Vagina (tissue), 2 donors: ENCODE data around the gene PAX8.

Experiments used
- POLR2A ChIP-seq, 2 donors: fragments of 450-650 bp; IDR thresholded peaks; one replicate each; pipeline ENCODE4 v1.6.1; 2017; ENCODE audit warnings: antibody characterized with exemption in 2 of 2, mild to moderate bottlenecking in 2 of 2, moderate library complexity in 2 of 2
- POLR2AphosphoS5 ChIP-seq, 2 donors: sonication (generic); formaldehyde crosslinking; IDR thresholded peaks; one replicate each; pipeline ENCODE4 v1.9.0; 2017; ENCODE audit warnings: antibody characterized with exemption in 2 of 2, mild to moderate bottlenecking in 2 of 2, low read depth in 1 of 2; ENCODE audit not compliant: insufficient read depth in 1 of 2
- TF ChIP-seq, protein P1 (sequence below), 3 experiments: fragments of 450-650 bp in 2 of 3; fragments of 200-600 bp in 1 of 3; sonication (generic) in 1 of 3; IDR thresholded peaks; one replicate each; pipeline ENCODE4 v1.5.1; 2017 to 2019; ENCODE audit warnings: antibody characterized with exemption in 3 of 3, mild to moderate bottlenecking in 2 of 3, moderate library complexity in 2 of 3

DNA sequence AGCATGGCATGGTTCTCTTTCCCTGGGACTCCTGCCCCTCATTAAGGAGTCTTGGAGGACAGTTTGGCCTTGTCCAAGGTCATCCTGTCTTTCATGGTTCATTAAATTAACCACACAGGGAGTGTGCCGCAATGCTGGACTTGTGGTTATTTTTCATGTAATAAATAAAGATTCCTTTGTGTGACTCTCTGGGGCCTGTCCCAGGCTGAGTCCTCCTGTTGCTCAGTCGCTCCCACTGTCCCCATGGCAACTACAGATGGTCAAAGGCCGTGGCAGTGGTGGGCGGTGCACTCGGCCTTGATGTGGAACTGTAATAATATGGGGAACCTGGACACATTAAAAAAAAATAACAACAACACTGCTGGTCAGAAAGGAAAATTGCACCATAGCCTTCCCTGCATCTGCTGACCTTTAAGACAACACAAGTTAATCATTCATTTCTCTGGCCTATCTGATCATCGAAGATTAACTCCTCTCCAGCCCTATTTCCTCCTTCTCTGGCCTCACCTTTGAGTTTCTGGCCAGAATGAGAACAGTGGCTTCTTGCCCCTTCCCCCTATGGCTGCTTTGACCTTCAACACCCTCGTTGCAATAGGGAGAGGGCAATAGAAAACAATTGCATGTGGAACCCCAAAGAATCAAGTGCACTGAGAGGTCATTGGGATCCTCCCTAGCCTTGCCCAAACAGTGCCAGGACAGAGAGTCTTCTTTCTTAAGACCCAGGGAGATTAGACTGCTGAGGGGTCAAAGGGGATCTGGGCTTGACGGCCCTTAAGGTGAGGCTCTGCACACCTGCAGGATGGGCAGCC, 60.2 kb downstream of the PAX8 start:
- TF ChIP-seq, protein P1, sequence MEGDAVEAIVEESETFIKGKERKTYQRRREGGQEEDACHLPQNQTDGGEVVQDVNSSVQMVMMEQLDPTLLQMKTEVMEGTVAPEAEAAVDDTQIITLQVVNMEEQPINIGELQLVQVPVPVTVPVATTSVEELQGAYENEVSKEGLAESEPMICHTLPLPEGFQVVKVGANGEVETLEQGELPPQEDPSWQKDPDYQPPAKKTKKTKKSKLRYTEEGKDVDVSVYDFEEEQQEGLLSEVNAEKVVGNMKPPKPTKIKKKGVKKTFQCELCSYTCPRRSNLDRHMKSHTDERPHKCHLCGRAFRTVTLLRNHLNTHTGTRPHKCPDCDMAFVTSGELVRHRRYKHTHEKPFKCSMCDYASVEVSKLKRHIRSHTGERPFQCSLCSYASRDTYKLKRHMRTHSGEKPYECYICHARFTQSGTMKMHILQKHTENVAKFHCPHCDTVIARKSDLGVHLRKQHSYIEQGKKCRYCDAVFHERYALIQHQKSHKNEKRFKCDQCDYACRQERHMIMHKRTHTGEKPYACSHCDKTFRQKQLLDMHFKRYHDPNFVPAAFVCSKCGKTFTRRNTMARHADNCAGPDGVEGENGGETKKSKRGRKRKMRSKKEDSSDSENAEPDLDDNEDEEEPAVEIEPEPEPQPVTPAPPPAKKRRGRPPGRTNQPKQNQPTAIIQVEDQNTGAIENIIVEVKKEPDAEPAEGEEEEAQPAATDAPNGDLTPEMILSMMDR (IDR thresholded peaks at IDR 0.05): no peak
- TF ChIP-seq POLR2AphosphoS5 (IDR thresholded peaks at IDR 0.05; ENCODE audit: insufficient read depth in 1 of 2, low read depth in 1 of 2): no peak
- TF ChIP-seq POLR2A (IDR thresholded peaks at IDR 0.05): no peak
